ENCODE data around the gene RUNX2.

- TF ChIP-seq CTCF (IDR thresholded peaks at IDR 0.05; ENCODE audit: poor library complexity, severe bottlenecking) (no peak), TAF1 (IDR thresholded peaks at IDR 0.05; ENCODE audit: low read depth) (no peak), SMC3 (conservative IDR thresholded peaks at IDR 0.05; ENCODE audit: poor library complexity) (no peak), EP300 (conservative IDR thresholded peaks at IDR 0.05; ENCODE audit: poor library complexity, severe bottlenecking) (no peak)
Observed at GRCh38 chr6:45305546-45305945, 22.6 kb upstream of the RUNX2 start.
